PC-9 (cell line): Measurements from ENCODE around the gene KIT. TPM values are rescaled to one million over a fixed set of nuclear protein-coding genes. Genes with fewer than 3 reads are reported as not detected.

Experiments used
- BruUV-seq: library from RNA; stranded (reverse); fragments of 400-500 nt; replicated peaks from 2 replicates; lab custom pipeline; 2021; lab: Mats Ljungman, UMichigan
- CTCF ChIA-PET: fragments of 300-600 bp; sonication (Branson Sonifier 250); formaldehyde crosslinking; loops from one replicate; lab custom pipeline; 2022; ENCODE audit warnings: antibody characterized with exemption; lab: Charles Lee
- POLR2A ChIA-PET: fragments of 300-600 bp; sonication (Branson Sonifier 250); formaldehyde crosslinking; loops from one replicate; lab custom pipeline; 2022; ENCODE audit warnings: antibody characterized with exemption; ENCODE audit not compliant: unreplicated experiment; lab: Charles Lee
- DNase-seq, 2 experiments: peaks; one replicate each; pipeline versions ENCODE4 v3.0.0 to v3.0.0-alpha.2; 2015 to 2022; ENCODE audit warnings: mixed read lengths in 1 of 2
- H2AFZ ChIP-seq: fragments of 200-600 bp; sonication (generic); 2 replicates; pipeline ENCODE4 v1.8.1; 2017; ENCODE audit warnings: antibody characterized with exemption
- H3F3A ChIP-seq: fragments of 200-600 bp; sonication (generic); 2 replicates; pipeline ENCODE4 v1.8.1; 2017; ENCODE audit warnings: antibody characterized with exemption, mild to moderate bottlenecking, low read depth; ENCODE audit not compliant: insufficient read depth
- H3K27ac ChIP-seq: fragments of 200-600 bp; sonication (generic); 2 replicates; pipeline ENCODE4 v1.6.1; 2016; ENCODE audit warnings: mixed run types
- H3K27me3 ChIP-seq: fragments of 200-600 bp; sonication (generic); 2 replicates; pipeline ENCODE4 v1.6.1; 2016; ENCODE audit warnings: low read depth, mixed run types; ENCODE audit not compliant: insufficient read depth
- H3K36me3 ChIP-seq: fragments of 200-600 bp; sonication (generic); 2 replicates; pipeline ENCODE4 v1.6.1; 2016; ENCODE audit warnings: low read depth, mixed run types
- H3K4me1 ChIP-seq: fragments of 200-600 bp; sonication (generic); replicated peaks from 2 replicates; pipeline ENCODE4 v1.6.1; 2016; ENCODE audit warnings: mixed run types; ENCODE audit not compliant: insufficient read depth
- H3K4me2 ChIP-seq: fragments of 200-600 bp; sonication (generic); 2 replicates; pipeline ENCODE4 v1.6.1; 2017; ENCODE audit warnings: mixed run types
- H3K4me3 ChIP-seq: fragments of 200-600 bp; sonication (generic); 2 replicates; pipeline ENCODE4 v1.6.1; 2016; ENCODE audit warnings: mixed run types
- H3K79me2 ChIP-seq: fragments of 200-600 bp; sonication (generic); 2 replicates; pipeline ENCODE4 v1.6.1; 2017; ENCODE audit warnings: low read depth, mixed run types
- H3K9me2 ChIP-seq: fragments of 200-600 bp; sonication (generic); 2 replicates; pipeline ENCODE4 v1.8.1; 2017; ENCODE audit warnings: mild to moderate bottlenecking; ENCODE audit not compliant: insufficient read depth
- H3K9me3 ChIP-seq: fragments of 200-600 bp; sonication (generic); 2 replicates; pipeline ENCODE4 v1.8.1; 2016; ENCODE audit warnings: low read depth; ENCODE audit not compliant: insufficient read depth
- H4K20me1 ChIP-seq: fragments of 200-600 bp; sonication (generic); 2 replicates; pipeline ENCODE4 v1.8.1; 2017; ENCODE audit not compliant: insufficient read depth
- CTCF ChIP-seq: fragments of 200-600 bp; sonication (generic); conservative IDR thresholded peaks from 2 replicates; pipeline ENCODE4 v1.6.1; 2017; ENCODE audit warnings: mixed run types, antibody characterized with exemption, mild to moderate bottlenecking, moderate library complexity
- EZH2 ChIP-seq: fragments of 200-600 bp; sonication (generic); IDR thresholded peaks from 2 replicates; pipeline ENCODE4 v1.8.0; 2017; ENCODE audit warnings: antibody characterized with exemption, low read depth
- intact Hi-C: fragments of 100-400 bp; cut with micrococcal nuclease; formaldehyde crosslinking; loops from one replicate; pipeline ENCODE4 v1.10.0; 2022; ENCODE audit not compliant: unreplicated experiment
- total RNA-seq: library from RNA; stranded (reverse); gene quantifications from 2 replicates; pipeline ENCODE4 v1.2.3, GENCODE V29; 2021

KIT gene
- total RNA-seq, 1 experiment from 2014 or later: not detected

- H3K4me2 ChIP-seq: no peak overlapping the region
- intact Hi-C loops: no loop called here
- no peak overlapping the region for H3K27ac ChIP-seq
- TF ChIP-seq CTCF: no peak
- TF ChIP-seq EZH2: no peak
- no peaks in the 10 kb centered on the region for H3K27me3 ChIP-seq
- no peaks in the 10 kb centered on the region for H3K4me1 ChIP-seq
- H2AFZ ChIP-seq: no peak overlapping the region
- ChIA-PET CTCF (no interaction called here), POLR2A (no interaction called here)
- no peaks in the 10 kb centered on the region for H3K36me3 ChIP-seq
- H3K4me3 ChIP-seq: no peak overlapping the region
- H3K9me2 ChIP-seq: no peaks in the 10 kb centered on the region
- no peaks in the 10 kb centered on the region for H3K9me3 ChIP-seq
- no peak for DNase-seq
- no peaks in the 10 kb centered on the region for H4K20me1 ChIP-seq
- no peaks in the 10 kb centered on the region for H3K79me2 ChIP-seq
- BruUV-seq: no TSS peak
- H3F3A ChIP-seq: no peaks in the 10 kb centered on the region
Measured at GRCh38 chr4:54714631-54715030, 56.9 kb downstream of the KIT start.

GRCh38 chr4:54716478-54717065 is 58.8 kb downstream of the KIT start:
- H3K36me3 ChIP-seq: no peaks in the 10 kb centered on the region
- no peak for DNase-seq
- intact Hi-C loops: no loop called here
- no peaks in the 10 kb centered on the region for H3K79me2 ChIP-seq
- H4K20me1 ChIP-seq: no peaks in the 10 kb centered on the region
- ChIA-PET CTCF (no interaction called here), POLR2A (no interaction called here)
- no peak overlapping the region for H2AFZ ChIP-seq
- TF ChIP-seq CTCF (no peak), EZH2 (no peak)
- BruUV-seq: no TSS peak
- no peak overlapping the region for H3K4me2 ChIP-seq
- no peak overlapping the region for H3K4me3 ChIP-seq
- no peaks in the 10 kb centered on the region for H3F3A ChIP-seq
- no peaks in the 10 kb centered on the region for H3K9me3 ChIP-seq
- no peaks in the 10 kb centered on the region for H3K27me3 ChIP-seq
- H3K4me1 ChIP-seq: no peaks in the 10 kb centered on the region
- H3K9me2 ChIP-seq: no peaks in the 10 kb centered on the region
- no peak overlapping the region for H3K27ac ChIP-seq

- Histone ChIP-seq H3K4me1 (no peaks in the 10 kb centered on the region), H3K4me3 (no peak overlapping the region), H3K4me2 (no peak overlapping the region), H2AFZ (no peak overlapping the region), H3K9me2 (no peaks in the 10 kb centered on the region), H3K36me3 (no peaks in the 10 kb centered on the region), H4K20me1 (no peaks in the 10 kb centered on the region), H3K27ac (no peak overlapping the region), H3K9me3 (no peaks in the 10 kb centered on the region), H3K27me3 (no peaks in the 10 kb centered on the region), H3K79me2 (no peaks in the 10 kb centered on the region), H3F3A (no peaks in the 10 kb centered on the region)
- no peak for DNase-seq
- TF ChIP-seq CTCF (no peak), EZH2 (no peak)
- intact Hi-C loops: no loop called here
- ChIA-PET CTCF (no interaction called here), POLR2A (no interaction called here)
- no TSS peak for BruUV-seq
Measured at GRCh38 chr4:54717694-54718093, 59.9 kb downstream of the KIT start.
